H1 (cell line): ENCODE data around the gene OGG1. TPM values are rescaled to one million over a fixed set of nuclear protein-coding genes. Genes with fewer than 3 reads are reported as not detected.

Experiments used
- CTCF ChIA-PET: fragments of 300-600 bp; sonication (Branson Sonifier 250); formaldehyde crosslinking; loops from one replicate; lab custom pipeline; 2021; ENCODE audit not compliant: partially characterized antibody; lab: Charles Lee
- POLR2A ChIA-PET: fragments of 300-600 bp; sonication (Branson Sonifier 250); formaldehyde crosslinking; loops from one replicate; lab custom pipeline; 2021; ENCODE audit warnings: inconsistent platforms; ENCODE audit not compliant: partially characterized antibody; lab: Charles Lee
- DNase-seq, 2 experiments: peaks; one replicate each; pipeline versions ENCODE4 v3.0.0 to v3.0.0-alpha.2; 2010 to 2022; ENCODE audit warnings: low spot score in 2 of 2, low read depth in 1 of 2, mixed read lengths in 1 of 2
- FAIRE-seq: peaks from 2 replicates; lab custom pipeline; 2011; peaks lifted over from hg19 to GRCh38; lab: Jason Lieb, UNC
- H2AFZ ChIP-seq: 2 replicates; pipeline ENCODE4 v1.8.1; 2012; ENCODE audit warnings: low read length, inconsistent platforms
- H2AK5ac ChIP-seq: 2 replicates; pipeline ENCODE4 v1.6.1; 2013; ENCODE audit warnings: low read depth, low read length
- H2BK120ac ChIP-seq: replicated peaks from 2 replicates; pipeline ENCODE3; 2013; ENCODE audit warnings: low read depth, low read length, inconsistent platforms
- H2BK12ac ChIP-seq: 2 replicates; pipeline ENCODE4 v1.6.1; 2013; ENCODE audit warnings: low read depth, low read length
- H2BK15ac ChIP-seq: 2 replicates; pipeline ENCODE4 v1.6.1; 2013; ENCODE audit warnings: low read length
- H2BK20ac ChIP-seq: 2 replicates; pipeline ENCODE4 v1.6.1; 2013; ENCODE audit warnings: low read length
- H2BK5ac ChIP-seq: 2 replicates; pipeline ENCODE4 v1.6.1; 2013; ENCODE audit warnings: low read depth, low read length
- H3K14ac ChIP-seq: 2 replicates; pipeline ENCODE4 v1.6.1; 2013; ENCODE audit warnings: inconsistent platforms; ENCODE audit not compliant: insufficient read length
- H3K18ac ChIP-seq: 2 replicates; pipeline ENCODE4 v1.6.1; 2013; ENCODE audit warnings: low read length; ENCODE audit errors: extremely low read depth
- H3K23ac ChIP-seq: 2 replicates; pipeline ENCODE4 v1.6.1; 2013; ENCODE audit warnings: inconsistent platforms; ENCODE audit not compliant: insufficient read length
- H3K23me2 ChIP-seq: 2 replicates; pipeline ENCODE4 v1.6.1; 2013; ENCODE audit warnings: low read depth, low read length
- H3K27ac ChIP-seq: 2 replicates; pipeline ENCODE4 v1.6.1; 2011; ENCODE audit warnings: low read depth, low read length, inconsistent platforms
- H3K27me3 ChIP-seq, 4 experiments: replicated peaks in 1 of 4; 1 replicate in 1 of 4; 2 replicates in 3 of 4; pipeline versions ENCODE4 v1.6.1 to v1.8.1; 2011 to 2013; ENCODE audit warnings: low read length in 3 of 4, mild to moderate bottlenecking in 3 of 4, inconsistent platforms in 2 of 4, mixed read lengths in 2 of 4, moderate library complexity in 1 of 4; ENCODE audit not compliant: control insufficient read depth in 3 of 4, insufficient read depth in 3 of 4; ENCODE audit errors: extremely low read depth in 1 of 4
- H3K36me3 ChIP-seq, 4 experiments: 2 replicates each; pipeline versions ENCODE4 v1.6.1 to v1.8.1; 2011 to 2013; ENCODE audit warnings: mild to moderate bottlenecking in 4 of 4, low read length in 3 of 4, moderate library complexity in 2 of 4, control low read depth in 1 of 4, inconsistent platforms in 1 of 4; ENCODE audit not compliant: insufficient read depth in 4 of 4, control insufficient read depth in 2 of 4
- H3K4ac ChIP-seq: replicated peaks from 2 replicates; pipeline ENCODE3; 2013; ENCODE audit warnings: low read length, low read depth, mixed read lengths, inconsistent platforms; ENCODE audit not compliant: insufficient read length
- H3K4me1 ChIP-seq, 4 experiments: replicated peaks in 1 of 4; 1 replicate in 1 of 4; 2 replicates in 3 of 4; pipeline versions ENCODE4 v1.6.1 to v1.8.1; 2011 to 2013; ENCODE audit warnings: low read length in 3 of 4, inconsistent platforms in 2 of 4, mixed read lengths in 1 of 4; ENCODE audit not compliant: insufficient read depth in 4 of 4, control insufficient read depth in 3 of 4
- H3K4me2 ChIP-seq, 2 experiments: 2 replicates each; pipeline versions ENCODE4 v1.6.1 to v1.8.1; 2011 to 2013; ENCODE audit warnings: low read depth in 2 of 2, low read length in 2 of 2, control low read depth in 1 of 2, inconsistent platforms in 1 of 2, mild to moderate bottlenecking in 1 of 2; ENCODE audit not compliant: insufficient read depth in 1 of 2
- H3K4me3 ChIP-seq, 4 experiments: fragments of 200-600, 300-600 bp in 1 of 4; sonication (generic), shearing (Covaris generic), sonication (Bioruptor Twin) in 1 of 4; 2 replicates each; pipeline versions ENCODE4 v1.5.1 to v1.8.1; 2011 to 2016; ENCODE audit warnings: low read length in 4 of 4, low read depth in 3 of 4, control low read depth in 2 of 4, inconsistent platforms in 2 of 4, mild to moderate bottlenecking in 2 of 4, mixed read lengths in 1 of 4, moderate library complexity in 1 of 4; ENCODE audit not compliant: insufficient read depth in 2 of 4; ENCODE audit errors: extremely low read depth in 1 of 4
- H3K56ac ChIP-seq: replicated peaks from 2 replicates; pipeline ENCODE3; 2013; ENCODE audit warnings: low read depth, mild to moderate bottlenecking, mixed read lengths, low read length, inconsistent platforms; ENCODE audit not compliant: insufficient read length
- H3K79me1 ChIP-seq: 2 replicates; pipeline ENCODE4 v1.6.1; 2013; ENCODE audit warnings: low read depth, low read length, control low read depth
- H3K79me2 ChIP-seq, 2 experiments: 2 replicates each; pipeline versions ENCODE4 v1.6.1 to v1.8.1; 2012 to 2013; ENCODE audit warnings: low read length in 2 of 2, mild to moderate bottlenecking in 2 of 2, inconsistent platforms in 1 of 2; ENCODE audit not compliant: insufficient read depth in 2 of 2, control insufficient read depth in 1 of 2
- H3K9ac ChIP-seq, 4 experiments: replicated peaks in 1 of 4; 1 replicate in 1 of 4; 2 replicates in 3 of 4; pipeline versions ENCODE4 v1.6.1 to v1.8.1; 2011 to 2013; ENCODE audit warnings: low read depth in 3 of 4, low read length in 3 of 4, control low read depth in 2 of 4, mild to moderate bottlenecking in 2 of 4, moderate library complexity in 2 of 4, inconsistent platforms in 1 of 4; ENCODE audit errors: extremely low read depth in 1 of 4
- H3K9me3 ChIP-seq, 2 experiments: 2 replicates each; pipeline versions ENCODE4 v1.6.1 to v1.8.1; 2012 to 2013; ENCODE audit warnings: mild to moderate bottlenecking in 2 of 2, moderate library complexity in 2 of 2, control low read depth in 1 of 2, inconsistent platforms in 1 of 2, low read depth in 1 of 2, low read length in 1 of 2, mixed read lengths in 1 of 2; ENCODE audit not compliant: insufficient read depth in 2 of 2
- H4K20me1 ChIP-seq, 2 experiments: replicated peaks in 1 of 2; 2 replicates each; pipeline versions ENCODE3 to v1.8.1; 2011 to 2013; ENCODE audit warnings: inconsistent platforms in 2 of 2, low read length in 2 of 2, mild to moderate bottlenecking in 1 of 2; ENCODE audit not compliant: insufficient read depth in 2 of 2, control insufficient read depth in 1 of 2
- H4K5ac ChIP-seq: 2 replicates; pipeline ENCODE4 v1.6.1; 2013; ENCODE audit warnings: low read length, low read depth, mixed read lengths, inconsistent platforms; ENCODE audit not compliant: insufficient read length
- H4K8ac ChIP-seq: 2 replicates; pipeline ENCODE4 v1.8.0; 2013; ENCODE audit warnings: mild to moderate bottlenecking, moderate library complexity, low read length, inconsistent platforms; ENCODE audit not compliant: insufficient read depth; ENCODE audit errors: extremely low read depth
- H4K91ac ChIP-seq: replicated peaks from 2 replicates; pipeline ENCODE3; 2013; ENCODE audit warnings: low read length, mixed read lengths, inconsistent platforms; ENCODE audit not compliant: insufficient read length
- ASH2L ChIP-seq: fragments of 200-600, 300-600 bp; sonication (generic); IDR thresholded peaks from one replicate; pipeline ENCODE4 v1.7.1; 2017; ENCODE audit warnings: low read length
- HDAC2 ChIP-seq, 2 experiments: fragments of 300-600 bp in 1 of 2; sonication (generic) in 1 of 2; IDR thresholded peaks; 2 replicates each; pipeline ENCODE4 v1.6.1; 2011 to 2012; ENCODE audit warnings: low read depth in 2 of 2, low read length in 2 of 2, mild to moderate bottlenecking in 2 of 2, moderate library complexity in 2 of 2, borderline replicate concordance in 1 of 2, inconsistent platforms in 1 of 2
- HDAC6 ChIP-seq: IDR thresholded peaks from one replicate; pipeline ENCODE4 v1.7.1; 2012; ENCODE audit warnings: low read depth, mild to moderate bottlenecking, inconsistent platforms, low read length, moderate library complexity
- KDM1A ChIP-seq: fragments of 200-600, 300-600 bp; sonication (generic); IDR thresholded peaks from 2 replicates; pipeline ENCODE4 v1.7.1; 2016; ENCODE audit warnings: mild to moderate bottlenecking, low read length, borderline replicate concordance
- NRF1 ChIP-seq: IDR thresholded peaks from 2 replicates; pipeline ENCODE4 v1.6.1; 2011; ENCODE audit warnings: mild to moderate bottlenecking, low read depth, low read length, improper control_type of control experiment
- WGBS, 2 experiments: shearing (Covaris generic) in 1 of 2; methylation state at CpG; one replicate each; pipeline versions ENCODE4 v1.1.6 to v1.1.7; 2013 to 2015; ENCODE audit warnings: low lambda C conversion rate in 2 of 2, mixed read lengths in 2 of 2, inconsistent platforms in 1 of 2, low coverage in 1 of 2, missing lambda C conversion rate in 1 of 2; ENCODE audit not compliant: insufficient replicate concordance in 2 of 2, insufficient coverage in 1 of 2, insufficient read length in 1 of 2; ENCODE audit errors: extremely low coverage in 1 of 2, missing lambda C conversion rate in 1 of 2; 5-methylcytosine and 5-hydroxymethylcytosine counted together
- polyA plus RNA-seq, 7 experiments: library from polyadenylated mRNA; depleted of rRNA in 3 of 7; stranded (reverse) in 5 of 7; unstranded in 2 of 7; fragments of >200 nt in 5 of 7; fragments of 200-250 nt in 2 of 7; gene quantifications; 1 replicate in 5 of 7; 2 replicates in 1 of 7; 4 replicates in 1 of 7; pipeline versions ENCODE4 v1.2.1 to v1.2.3, GENCODE V29; 2011 to 2013; ENCODE audit warnings: missing spikeins in 2 of 7, mixed read lengths in 2 of 7
- total RNA-seq: library from RNA; stranded (reverse); fragmentation: NEBNext Ultra II Directional; extraction: Animal tissue kit (Norgen Biotek cat#: 25700); gene quantifications from 2 replicates; pipeline ENCODE4 v1.2.1, GENCODE V29; 2021
- TF ChIP-seq, protein P1 (sequence below): IDR thresholded peaks from 2 replicates; pipeline ENCODE4 v1.6.1; 2012; ENCODE audit warnings: low read length, inconsistent platforms

Gene OGG1
- total and polyA plus RNA-seq, 2 of the 8 experiments (the other 6 are each of a cell fraction or from before 2014, with no cell fraction given): 29.6 to 46.8 TPM

DNA sequence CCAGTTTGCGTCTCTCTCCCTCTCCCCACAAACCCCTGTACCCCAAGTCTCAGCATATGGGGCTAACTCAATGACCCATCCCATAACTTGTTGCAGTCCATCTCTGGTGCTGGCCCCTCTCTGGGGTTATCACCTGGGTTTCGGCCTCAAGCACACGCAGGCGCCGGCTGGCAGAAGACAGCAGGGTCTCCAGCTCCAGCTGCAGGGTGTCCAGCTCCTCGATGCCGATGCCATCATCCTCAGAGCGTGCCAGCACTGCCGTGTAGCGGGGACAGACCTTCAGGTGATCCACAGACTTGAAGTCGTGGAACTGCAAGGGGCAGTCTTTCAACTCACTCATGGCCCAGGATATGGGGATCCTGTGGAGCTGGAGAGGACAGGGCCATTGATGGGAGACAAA lies 41.4 kb downstream of the OGG1 start:
- Histone ChIP-seq H2BK120ac (no peak overlapping the region), H3K18ac (no peak overlapping the region), H3K4me2 (peak overlapping the region in 1 of 2 experiments; percentile 83; a peak in 1 of 4 replicates), H3K9ac (peak overlapping the region in 1 of 4 experiments; percentile 54; a peak in 2 of 7 replicates), H3K4me1 (peaks cover 0 to 8% (median 0%) of the 10 kb centered on the region in 4 experiments; a peak in 2 of 7 replicates), H3K23ac (no peak overlapping the region), H2BK15ac (peak overlapping the region; percentile 25; the same call in 1 of the 2 replicates), H3K79me2 (peaks cover 0 to 32% of the 10 kb centered on the region in 2 experiments; a peak in 2 of 4 replicates), H4K20me1 (peaks cover 0 to 1% of the 10 kb centered on the region in 2 experiments), H2AFZ (no peak overlapping the region), H2BK12ac (no peak overlapping the region), H4K5ac (no peak overlapping the region), H3K4ac (no peak overlapping the region), H3K23me2 (peaks cover 8% of the 10 kb centered on the region), H2AK5ac (no peak overlapping the region), H3K4me3 (peak overlapping the region in 2 of 4 experiments; percentile 89 to 93; a peak in 2 of 8 replicates), H4K91ac (no peak overlapping the region), H3K79me1 (peaks cover 9% of the 10 kb centered on the region), H3K36me3 (peaks cover 2 to 30% (median 15%) of the 10 kb centered on the region in 4 experiments; a peak in 6 of 8 replicates), H3K27ac (no peak overlapping the region), H4K8ac (no peak overlapping the region; the same call in 1 of the 2 replicates), H3K9me3 (no peaks in the 10 kb centered on the region), H3K14ac (no peak overlapping the region), H3K56ac (no peak overlapping the region), H2BK5ac (no peak overlapping the region), H3K27me3 (no peaks in the 10 kb centered on the region), H2BK20ac (no peak overlapping the region)
- CTCF ChIA-PET: interaction anchor here (0.9 to 1.6 kb wide), 3 partner anchors 9 to 19 kb away, joined by 3 to 5 read pairs (median 4); no protein-coding TSS in a partner anchor
- FAIRE-seq: no peak
- POLR2A ChIA-PET: interaction anchor here (0.7 to 1.8 kb wide), 8 partner anchors 14 to 130 kb away, joined by 3 to 13 read pairs (median 3); partner anchors contain the start of genes BRPF1 and CAMK1
- no peak for DNase-seq
- WGBS, 2 experiments: 96% methylated on average over 11 of the region's 11 CpGs; no CpG with 5 or more reads in 1 of the 2 experiments
- TF ChIP-seq HDAC6: no peak
- TF ChIP-seq, protein P1, sequence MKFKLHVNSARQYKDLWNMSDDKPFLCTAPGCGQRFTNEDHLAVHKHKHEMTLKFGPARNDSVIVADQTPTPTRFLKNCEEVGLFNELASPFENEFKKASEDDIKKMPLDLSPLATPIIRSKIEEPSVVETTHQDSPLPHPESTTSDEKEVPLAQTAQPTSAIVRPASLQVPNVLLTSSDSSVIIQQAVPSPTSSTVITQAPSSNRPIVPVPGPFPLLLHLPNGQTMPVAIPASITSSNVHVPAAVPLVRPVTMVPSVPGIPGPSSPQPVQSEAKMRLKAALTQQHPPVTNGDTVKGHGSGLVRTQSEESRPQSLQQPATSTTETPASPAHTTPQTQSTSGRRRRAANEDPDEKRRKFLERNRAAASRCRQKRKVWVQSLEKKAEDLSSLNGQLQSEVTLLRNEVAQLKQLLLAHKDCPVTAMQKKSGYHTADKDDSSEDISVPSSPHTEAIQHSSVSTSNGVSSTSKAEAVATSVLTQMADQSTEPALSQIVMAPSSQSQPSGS: no peak
- TF ChIP-seq HDAC2 (IDR thresholded peaks at IDR 0.05; ENCODE audit: borderline replicate concordance in 1 of 2, low read depth in 2 of 2, low read length in 2 of 2): no peak
- no peak for TF ChIP-seq NRF1
- no peak for TF ChIP-seq KDM1A
- no peak for TF ChIP-seq ASH2L
